Measurements from ENCODE around the gene ANKRD35. TPM values are rescaled to one million over a fixed set of nuclear protein-coding genes. Genes with fewer than 3 reads are reported as not detected.
"Not testable (repeated sequence)": the region's sequence is repeated elsewhere in the genome, so short reads cannot be mapped to it uniquely, and the experiment has no call there.

The ANKRD35 gene
- not detected for total RNA-seq (2021; ENCODE audit: unreplicated experiment)
- 0.03 TPM in 1 of 2 replicates, not detected in the other for polyA plus RNA-seq (2012)
- Bru-seq, nascent RNA = percentile 7 among the genes with signal in this experiment
- percentile 11 among the genes with signal in this experiment for BruChase-seq, experiment 1, labeled RNA remaining after a 6-hour chase
- BruChase-seq, experiment 2, labeled RNA remaining after a 2-hour chase = percentile 7 among the genes with signal in this experiment
- long read RNA-seq, partial matches to known transcripts = 0 of 1 reads
- long read RNA-seq, other reads (novel, unspliced or antisense) = 1 of 1 reads

GRCh38 chr1:145885738-145886287 is at the start of gene ANKRD35:
TSS of gene ANKRD35 (minus strand) at chr1:145885866. CDS start at chr1:145885758, 108 bp downstream.
- H2AFZ ChIP-seq (ENCODE audit: low read depth, low read length, poor library complexity, severe bottlenecking) = peak within 1 kb of the TSS; percentile 84
- H3K9ac ChIP-seq (ENCODE audit: low read length) = no peak within 1 kb of the TSS
- peaks cover 6 to 22% of the 10 kb centered on the region in 2 experiments for H3K4me1 ChIP-seq (ENCODE audit: control insufficient read depth in 1 of 2, insufficient read depth in 2 of 2, low read length in 2 of 2)
- RAD21 ChIA-PET (ENCODE audit: low non-redundant PET in 1 of 2, low total read pairs in 2 of 2, uncharacterized antibody in 2 of 2, unreplicated experiment in 2 of 2) = no interaction called here
- DNase-seq (ENCODE audit: low read depth, low spot score) = peak; percentile 22
- peak within 1 kb of the TSS; percentile 72 for H3K4me2 ChIP-seq (ENCODE audit: low read length)
- H3K9me3 ChIP-seq (ENCODE audit: control insufficient read depth in 1 of 2, insufficient read depth in 1 of 2, low read depth in 1 of 2, low read length in 2 of 2) = no peaks in the 10 kb centered on the region
- H4K20me1 ChIP-seq (ENCODE audit: insufficient read depth) = no peaks in the 10 kb centered on the region
- no peaks in the 10 kb centered on the region for H3K79me2 ChIP-seq (ENCODE audit: insufficient read depth, low read length)
- no peak for TF ChIP-seq CBX3 (IDR thresholded peaks at IDR 0.05; ENCODE audit: low read depth)
- no peak for TF ChIP-seq EGR1 (IDR thresholded peaks at IDR 0.05; ENCODE audit: low read depth)
- TF ChIP-seq POLR2A (IDR thresholded peaks at IDR 0.05; ENCODE audit: borderline replicate concordance, extremely low read depth, insufficient read depth, insufficient read length) = no peak
- TF ChIP-seq ELF1 (IDR thresholded peaks at IDR 0.05; ENCODE audit: borderline replicate concordance, low read depth) = no peak
- TF ChIP-seq JUND (IDR thresholded peaks at IDR 0.05) = no peak
- no peak for TF ChIP-seq SP1 (IDR thresholded peaks at IDR 0.05; ENCODE audit: low read depth)
- H3K9me2 ChIP-seq (ENCODE audit: insufficient read depth) = no peaks in the 10 kb centered on the region
- CTCF ChIA-PET = no interaction called here
- ATAC-seq = peak; percentile 99
- POLR2A ChIA-PET = interaction anchor here (1.2 to 1.4 kb wide), 2 partner anchors 27 to 41 kb away, joined by 3 read pairs; partner anchors contain the start of genes PIAS3 and RBM8A
- no peaks in the 10 kb centered on the region for H3K36me3 ChIP-seq (ENCODE audit: control insufficient read depth in 1 of 2, insufficient read depth in 2 of 2, low read length in 2 of 2)
- H3K27me3 ChIP-seq (ENCODE audit: insufficient read depth, low read length) = peaks cover 7% of the 10 kb centered on the region; the same call in 1 of the 2 replicates
- peak within 1 kb of the TSS; percentile 22 to 46; a peak in 3 of 4 replicates for H3K4me3 ChIP-seq (replicated peaks in 1 of 2; ENCODE audit: low read depth in 1 of 2, low read length in 2 of 2)
- H3K27ac ChIP-seq (ENCODE audit: low read depth, low read length) = no peak within 1 kb of the TSS
- no TSS peak for BruUV-seq (replicated peaks)
- intact Hi-C loops (cut with micrococcal nuclease) = no loop called here

- DNase-seq (ENCODE audit: low read depth, low spot score); ATAC-seq; H2AFZ ChIP-seq (ENCODE audit: low read depth, low read length, poor library complexity, severe bottlenecking); H3K9ac ChIP-seq (ENCODE audit: low read length); POLR2A ChIA-PET; RAD21 ChIA-PET (ENCODE audit: low non-redundant PET in 1 of 2, low total read pairs in 2 of 2, uncharacterized antibody in 2 of 2, unreplicated experiment in 2 of 2); H4K20me1 ChIP-seq (ENCODE audit: insufficient read depth); CTCF ChIA-PET; H3K4me2 ChIP-seq (ENCODE audit: low read length); H3K9me3 ChIP-seq (ENCODE audit: control insufficient read depth in 1 of 2, insufficient read depth in 1 of 2, low read depth in 1 of 2, low read length in 2 of 2); BruUV-seq (replicated peaks); H3K36me3 ChIP-seq (ENCODE audit: control insufficient read depth in 1 of 2, insufficient read depth in 2 of 2, low read length in 2 of 2); H3K27me3 ChIP-seq (ENCODE audit: insufficient read depth, low read length); H3K79me2 ChIP-seq (ENCODE audit: insufficient read depth, low read length); H3K27ac ChIP-seq (ENCODE audit: low read depth, low read length); H3K4me3 ChIP-seq (replicated peaks in 1 of 2; ENCODE audit: low read depth in 1 of 2, low read length in 2 of 2); H3K9me2 ChIP-seq (ENCODE audit: insufficient read depth): not testable (repeated sequence)
- intact Hi-C loops (cut with micrococcal nuclease) = loop anchor here (2.0 kb wide), 1 partner anchor 44 kb away; no protein-coding TSS in a partner anchor
- peaks cover 4 to 11% of the 10 kb centered on the region in 2 experiments; a peak in 2 of 4 replicates for H3K4me1 ChIP-seq (ENCODE audit: control insufficient read depth in 1 of 2, insufficient read depth in 2 of 2, low read length in 2 of 2)
Observed at GRCh38 chr1:145932522-145933009, 46.9 kb upstream of the ANKRD35 start.

Data from HCT116 (cell line).